GM13977 (cell line): ENCODE measurements around the gene PPP2R2D.

Experiments
- DNase-seq: peaks from one replicate; pipeline ENCODE4 v3.0.0; 2012; ENCODE audit warnings: low spot score
- in situ Hi-C: fragments of 300-500 bp; cut with MboI; formaldehyde crosslinking; loops from one replicate; pipeline ENCODE4 v1.12.0; 2022; ENCODE audit warnings: low sequenced_read_pairs, low pct_unique_long_range_greater_than_20kb, mixed read lengths, inconsistent platforms; ENCODE audit not compliant: unreplicated experiment
- TF ChIP-seq, protein P1 (sequence below): IDR thresholded peaks from 2 replicates; pipeline ENCODE4 v1.5.1; 2012; ENCODE audit warnings: mild to moderate bottlenecking, control low read depth; ENCODE audit not compliant: insufficient read depth; ENCODE audit errors: extremely low read depth, missing control alignments

The PPP2R2D gene

DNA sequence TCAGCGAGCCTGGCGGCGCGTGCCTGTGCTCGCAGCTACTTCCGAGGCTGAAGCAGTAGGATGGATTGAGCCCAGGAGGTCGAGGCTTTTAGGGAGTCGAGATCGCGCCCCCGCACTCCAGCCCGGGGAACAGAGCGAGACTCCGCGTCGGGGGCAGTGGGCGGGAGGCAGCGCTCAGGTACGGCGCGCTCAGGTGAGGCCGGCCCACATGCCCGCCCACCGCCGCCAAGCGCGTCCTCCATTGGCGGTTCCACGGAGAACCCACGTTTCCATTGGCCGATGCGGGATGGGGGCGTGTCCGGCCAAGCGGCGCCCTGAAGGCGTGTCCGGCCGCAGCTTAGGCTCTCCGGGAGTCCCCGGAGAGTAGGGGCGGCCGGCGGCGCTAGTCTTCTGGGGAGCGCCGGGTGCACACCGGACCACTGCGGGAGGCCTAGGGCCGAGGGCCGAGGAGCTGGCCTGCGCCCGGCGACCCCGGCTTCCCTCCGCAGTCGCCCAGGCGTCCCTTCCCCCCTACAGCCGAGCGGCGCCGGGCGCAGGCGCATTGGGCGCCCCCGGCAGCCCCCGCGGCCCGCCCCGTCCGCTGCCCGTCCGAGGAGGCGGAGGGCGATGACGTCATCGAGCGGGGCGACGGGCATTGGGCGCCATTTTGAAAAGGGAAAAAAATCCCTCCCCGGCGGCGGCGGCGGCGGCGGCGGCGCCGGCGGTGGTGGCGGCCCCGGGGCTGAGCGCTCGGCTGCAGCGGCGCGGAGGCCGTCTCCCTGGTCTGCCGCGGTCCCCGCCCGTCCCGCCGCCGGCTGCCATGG is at the start of gene PPP2R2D:
Gene PPP2R2D (plus strand): TSS at position 659 of the 803 bp plus-strand sequence. CDS start 141 bp downstream, at position 800.
- in situ Hi-C loops, result no loop called here
- TF ChIP-seq, protein P1, sequence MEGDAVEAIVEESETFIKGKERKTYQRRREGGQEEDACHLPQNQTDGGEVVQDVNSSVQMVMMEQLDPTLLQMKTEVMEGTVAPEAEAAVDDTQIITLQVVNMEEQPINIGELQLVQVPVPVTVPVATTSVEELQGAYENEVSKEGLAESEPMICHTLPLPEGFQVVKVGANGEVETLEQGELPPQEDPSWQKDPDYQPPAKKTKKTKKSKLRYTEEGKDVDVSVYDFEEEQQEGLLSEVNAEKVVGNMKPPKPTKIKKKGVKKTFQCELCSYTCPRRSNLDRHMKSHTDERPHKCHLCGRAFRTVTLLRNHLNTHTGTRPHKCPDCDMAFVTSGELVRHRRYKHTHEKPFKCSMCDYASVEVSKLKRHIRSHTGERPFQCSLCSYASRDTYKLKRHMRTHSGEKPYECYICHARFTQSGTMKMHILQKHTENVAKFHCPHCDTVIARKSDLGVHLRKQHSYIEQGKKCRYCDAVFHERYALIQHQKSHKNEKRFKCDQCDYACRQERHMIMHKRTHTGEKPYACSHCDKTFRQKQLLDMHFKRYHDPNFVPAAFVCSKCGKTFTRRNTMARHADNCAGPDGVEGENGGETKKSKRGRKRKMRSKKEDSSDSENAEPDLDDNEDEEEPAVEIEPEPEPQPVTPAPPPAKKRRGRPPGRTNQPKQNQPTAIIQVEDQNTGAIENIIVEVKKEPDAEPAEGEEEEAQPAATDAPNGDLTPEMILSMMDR, result no peak
- DNase-seq, result peak; percentile 99

DNA sequence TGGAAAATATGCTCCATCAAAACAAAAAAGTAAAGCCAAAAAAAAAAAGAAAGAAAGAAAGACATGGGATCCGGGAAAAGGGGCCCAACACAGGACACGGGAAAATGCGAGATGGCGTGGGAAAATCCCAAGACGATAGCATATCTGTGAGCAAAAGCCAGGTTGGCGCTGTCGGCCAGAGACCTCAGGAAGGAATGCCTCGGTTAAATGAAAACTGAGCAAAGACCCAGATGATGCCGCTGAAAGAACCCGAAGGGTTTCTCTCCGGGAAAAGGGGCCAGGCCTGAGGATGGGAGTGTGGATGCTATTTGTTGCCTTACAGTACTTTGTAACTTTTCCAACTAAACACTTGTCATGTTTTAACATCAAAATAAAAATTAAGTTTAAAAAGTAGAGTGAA is 49.5 kb upstream of the PPP2R2D start:
- TF ChIP-seq, protein P1, result no peak

DNA sequence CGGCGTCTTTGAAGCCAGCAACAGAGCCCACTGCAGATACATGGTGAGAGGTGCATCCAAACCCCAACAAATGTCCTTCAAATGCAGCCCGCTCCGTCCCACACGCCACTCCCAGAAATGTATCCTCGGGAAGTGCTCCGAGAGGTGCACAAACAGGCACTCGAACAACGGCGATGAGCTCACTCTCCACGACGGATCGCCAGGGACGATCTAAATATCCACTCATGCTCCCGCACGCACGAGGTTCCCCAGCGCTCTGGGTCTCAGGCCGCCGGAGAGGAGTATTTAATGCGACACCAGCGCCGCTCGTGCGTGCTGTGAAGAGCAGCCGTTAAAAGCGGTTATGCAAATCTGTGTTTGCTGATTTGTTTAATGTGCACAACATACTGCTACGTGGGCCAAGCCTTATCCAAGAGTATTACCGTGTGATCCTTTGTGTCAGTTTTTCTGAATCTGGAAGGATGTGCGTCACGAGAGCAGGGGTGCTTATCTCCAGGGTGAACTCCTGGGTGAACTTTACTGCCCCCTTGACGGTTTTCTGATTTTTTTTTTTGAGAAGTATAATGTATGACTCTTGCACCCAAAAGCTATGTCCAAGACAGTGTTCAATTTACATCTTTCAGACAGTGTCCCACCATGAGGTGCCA is 48.5 kb upstream of the PPP2R2D start:
- in situ Hi-C loops, result no loop called here
- TF ChIP-seq, protein P1, result no peak
- DNase-seq, result no peak

More for the DNA sequence above, 49.5 kb upstream of the PPP2R2D start:
- DNase-seq, result no peak
- in situ Hi-C loops, result no loop called here

DNA sequence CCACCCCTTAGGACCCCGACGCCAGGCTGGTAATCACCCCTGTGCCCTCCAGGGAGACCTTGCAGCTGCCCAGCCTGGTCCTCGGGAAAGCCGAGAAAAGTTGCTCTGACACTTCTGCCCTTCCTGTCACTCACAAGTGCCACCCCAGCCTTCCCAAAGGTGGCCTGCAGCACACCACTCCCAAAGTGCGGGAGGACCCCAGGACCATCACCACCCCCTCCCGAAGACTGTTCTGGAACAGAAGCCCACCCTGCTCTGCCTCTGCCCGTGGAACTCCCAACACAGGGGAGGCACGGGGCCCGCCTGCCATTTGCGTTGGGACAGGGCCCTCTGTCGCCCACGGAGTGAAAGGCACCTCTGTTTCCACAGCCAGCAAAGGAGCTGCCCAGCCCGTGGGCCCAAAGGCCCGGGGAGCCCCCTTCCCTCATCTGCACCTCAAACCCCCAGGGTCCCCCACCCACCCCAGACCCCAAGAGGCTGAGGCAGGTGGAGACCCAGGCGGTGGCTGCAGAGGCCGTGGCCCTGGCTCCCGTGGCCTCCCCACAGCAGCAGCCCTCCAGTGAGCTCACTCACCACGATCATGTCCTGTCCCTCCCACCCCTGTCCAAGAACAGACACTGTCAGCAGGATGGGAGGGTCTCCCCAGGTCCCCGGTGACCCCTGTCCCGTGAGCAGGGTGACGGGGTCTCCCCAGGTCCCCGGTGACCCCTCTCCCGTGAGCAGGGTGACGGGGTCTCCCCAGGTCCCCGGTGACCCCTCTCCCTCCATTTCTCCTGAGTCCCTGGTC is 47.8 kb upstream of the PPP2R2D start:
- no peak for DNase-seq
- in situ Hi-C loops, result no loop called here
- TF ChIP-seq, protein P1, result no peak

DNA sequence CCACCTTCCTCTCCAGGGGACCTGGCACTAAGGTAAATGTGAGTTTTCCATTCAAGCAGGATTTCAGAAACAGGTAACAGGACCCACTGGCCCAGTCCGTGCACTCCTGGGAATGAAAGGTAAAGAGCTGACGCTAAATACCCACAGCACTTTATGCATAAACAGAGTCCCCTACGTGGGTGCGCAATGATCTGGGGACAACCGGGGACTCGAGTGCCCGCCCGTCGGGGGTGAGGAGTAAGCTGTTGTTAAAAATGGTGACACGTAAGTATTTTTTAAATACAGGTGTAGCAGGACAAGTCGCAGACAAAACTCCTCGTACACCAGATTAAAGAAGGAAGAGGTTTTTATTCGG is 47.2 kb upstream of the PPP2R2D start:
- TF ChIP-seq, protein P1, result no peak
- in situ Hi-C loops, result no loop called here
- no peak for DNase-seq

DNA sequence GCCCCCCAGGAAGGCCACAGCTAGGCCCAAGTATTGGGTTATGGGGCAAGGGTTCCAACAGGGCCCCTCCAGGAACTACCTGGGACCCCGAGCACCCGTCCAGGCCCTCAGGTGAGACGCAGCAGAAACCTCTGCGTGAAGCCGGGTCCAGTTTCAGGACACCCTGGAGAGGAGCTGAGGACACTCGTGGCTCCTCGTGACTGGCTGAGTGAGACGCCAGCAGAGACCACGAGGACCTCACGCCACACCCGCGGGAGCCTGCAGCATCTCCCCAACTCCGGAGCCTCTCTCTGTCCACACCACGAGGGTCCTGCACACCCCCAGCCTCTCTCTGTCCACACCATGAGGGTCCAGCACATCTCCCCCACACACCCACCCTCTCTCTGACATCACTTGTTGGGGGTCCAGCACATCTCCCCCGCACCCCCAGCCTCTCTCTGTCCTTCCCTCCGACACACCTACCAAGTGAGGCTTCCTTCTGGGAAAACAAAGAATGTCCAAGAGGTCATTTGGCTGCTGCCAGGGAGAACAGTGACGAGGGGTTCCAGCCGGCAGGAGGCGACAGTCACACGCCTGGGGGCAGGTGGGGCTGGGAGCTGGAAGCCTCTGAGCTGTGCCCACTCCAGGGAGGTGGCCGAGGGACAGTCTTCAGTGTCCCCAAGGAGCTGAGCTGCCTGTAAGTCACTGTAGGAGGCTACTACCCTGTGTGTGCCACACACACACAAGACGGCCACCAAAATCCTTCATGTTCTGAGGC is 46.1 kb upstream of the PPP2R2D start:
- TF ChIP-seq, protein P1, result no peak
- no peak for DNase-seq
- in situ Hi-C loops, result no loop called here
